Kidney epithelial cell (primary cell): Measurements from ENCODE around the gene AFF2. TPM values are rescaled to one million over a fixed set of nuclear protein-coding genes. Genes with fewer than 3 reads are reported as not detected.

Experiments used
- DNase-seq: peaks from one replicate; pipeline ENCODE4 v3.0.0-alpha.2; 2010; ENCODE audit warnings: low read depth
- H3K27me3 ChIP-seq: 2 replicates; pipeline ENCODE4 v1.6.0; 2011; ENCODE audit warnings: low read length; ENCODE audit not compliant: control insufficient read depth, insufficient read depth
- H3K36me3 ChIP-seq: 2 replicates; pipeline ENCODE4 v1.5.1; 2011; ENCODE audit warnings: low read length; ENCODE audit not compliant: control insufficient read depth, insufficient read depth
- H3K4me3 ChIP-seq: 2 replicates; pipeline ENCODE4 v1.5.1; 2011; ENCODE audit warnings: low read depth, mild to moderate bottlenecking, control low read depth, low read length
- total RNA-seq: library from RNA; depleted of rRNA; stranded (reverse); fragments of >200 nt; gene quantifications from 2 replicates; pipeline ENCODE4 v1.2.3, GENCODE V29; 2015
- TF ChIP-seq, protein P1 (sequence below): IDR thresholded peaks from 2 replicates; pipeline ENCODE4 v1.5.1; 2011; ENCODE audit warnings: mild to moderate bottlenecking, moderate library complexity, low read length, control low read depth, inconsistent platforms; ENCODE audit not compliant: insufficient read depth, poor library complexity, severe bottlenecking

AFF2 gene
- total RNA-seq, 1 donor from 2014 or later = 1.3 TPM

GRCh38 chrX:148785256-148785655 lies 284.8 kb downstream of the AFF2 start:
- TF ChIP-seq, protein P1, sequence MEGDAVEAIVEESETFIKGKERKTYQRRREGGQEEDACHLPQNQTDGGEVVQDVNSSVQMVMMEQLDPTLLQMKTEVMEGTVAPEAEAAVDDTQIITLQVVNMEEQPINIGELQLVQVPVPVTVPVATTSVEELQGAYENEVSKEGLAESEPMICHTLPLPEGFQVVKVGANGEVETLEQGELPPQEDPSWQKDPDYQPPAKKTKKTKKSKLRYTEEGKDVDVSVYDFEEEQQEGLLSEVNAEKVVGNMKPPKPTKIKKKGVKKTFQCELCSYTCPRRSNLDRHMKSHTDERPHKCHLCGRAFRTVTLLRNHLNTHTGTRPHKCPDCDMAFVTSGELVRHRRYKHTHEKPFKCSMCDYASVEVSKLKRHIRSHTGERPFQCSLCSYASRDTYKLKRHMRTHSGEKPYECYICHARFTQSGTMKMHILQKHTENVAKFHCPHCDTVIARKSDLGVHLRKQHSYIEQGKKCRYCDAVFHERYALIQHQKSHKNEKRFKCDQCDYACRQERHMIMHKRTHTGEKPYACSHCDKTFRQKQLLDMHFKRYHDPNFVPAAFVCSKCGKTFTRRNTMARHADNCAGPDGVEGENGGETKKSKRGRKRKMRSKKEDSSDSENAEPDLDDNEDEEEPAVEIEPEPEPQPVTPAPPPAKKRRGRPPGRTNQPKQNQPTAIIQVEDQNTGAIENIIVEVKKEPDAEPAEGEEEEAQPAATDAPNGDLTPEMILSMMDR = no peak
- H3K36me3 ChIP-seq = no peaks in the 10 kb centered on the region
- H3K4me3 ChIP-seq = no peak overlapping the region
- no peaks in the 10 kb centered on the region for H3K27me3 ChIP-seq
- DNase-seq = no peak

DNA sequence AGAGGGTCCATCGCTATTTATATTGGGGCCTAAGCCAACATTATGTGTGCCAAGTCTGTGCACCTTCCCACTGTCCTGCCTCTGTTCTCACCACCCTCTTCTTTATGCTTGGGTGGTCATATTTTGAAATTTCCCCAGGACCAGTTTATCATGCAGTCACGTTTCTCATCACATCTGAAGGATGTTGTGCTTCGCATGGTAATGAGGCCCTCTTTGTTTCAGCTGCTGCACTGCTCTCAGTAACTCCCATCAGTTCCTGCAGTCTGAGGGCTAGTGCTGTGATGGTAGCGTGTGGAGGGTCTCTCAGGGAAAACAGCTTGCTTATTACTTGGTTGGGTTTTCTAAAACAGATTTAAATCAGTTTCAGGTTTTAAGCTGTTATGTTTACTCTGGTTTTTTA lies 288.0 kb downstream of the AFF2 start:
- H3K27me3 ChIP-seq = no peaks in the 10 kb centered on the region
- H3K4me3 ChIP-seq = no peak overlapping the region
- TF ChIP-seq, protein P1 = no peak
- H3K36me3 ChIP-seq = no peaks in the 10 kb centered on the region
- DNase-seq = no peak

- no peak for DNase-seq
- Histone ChIP-seq H3K4me3 (no peak overlapping the region), H3K36me3 (no peaks in the 10 kb centered on the region), H3K27me3 (no peaks in the 10 kb centered on the region)
- TF ChIP-seq, protein P1 = no peak
Measured at GRCh38 chrX:148794350-148794749, 293.9 kb downstream of the AFF2 start.

- Histone ChIP-seq H3K27me3 (no peaks in the 10 kb centered on the region), H3K36me3 (no peaks in the 10 kb centered on the region), H3K4me3 (no peak overlapping the region)
- TF ChIP-seq, protein P1 = no peak
- DNase-seq = no peak
Measured at GRCh38 chrX:148804579-148805355, 304.4 kb downstream of the AFF2 start.

DNA sequence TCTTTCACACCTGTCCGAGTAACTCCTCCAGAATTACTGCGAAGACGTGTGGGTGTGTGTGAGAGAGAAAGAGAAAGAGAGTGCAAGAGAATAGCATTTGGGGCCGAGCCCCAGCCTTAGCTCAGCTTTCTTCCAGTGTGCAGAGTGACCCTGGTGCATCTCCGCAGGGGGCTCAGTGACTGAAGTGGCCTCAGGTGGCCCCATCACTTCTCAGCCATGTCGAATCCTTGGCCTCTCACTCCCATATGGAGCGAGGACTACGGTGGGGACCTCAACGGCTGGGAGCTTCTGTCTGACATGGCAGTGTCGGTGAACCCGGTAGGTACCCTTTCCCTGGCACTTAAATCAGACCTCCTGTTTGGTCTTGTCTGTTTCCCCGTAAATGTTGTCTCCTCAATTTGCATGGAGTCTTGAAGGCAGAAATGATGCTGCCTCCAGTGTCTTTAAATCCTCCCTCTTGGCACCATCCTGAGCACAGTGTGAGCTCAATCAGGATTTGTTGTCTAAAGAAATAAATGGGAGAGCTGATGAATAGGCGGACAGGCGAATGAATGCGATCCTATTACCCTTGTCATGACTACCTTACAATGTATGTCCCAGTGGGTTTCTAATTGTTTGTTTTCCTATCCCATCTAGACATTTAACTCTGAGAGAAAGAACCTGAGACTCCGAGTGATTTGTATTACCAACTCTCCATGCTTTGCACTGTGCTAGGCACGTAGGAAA lies 305.9 kb downstream of the AFF2 start:
- H3K27me3 ChIP-seq = no peaks in the 10 kb centered on the region
- no peak for DNase-seq
- TF ChIP-seq, protein P1 = no peak
- no peaks in the 10 kb centered on the region for H3K36me3 ChIP-seq
- no peak overlapping the region for H3K4me3 ChIP-seq
